Ishikawa (cell line): ENCODE measurements around the gene RAPGEF2.

Source experiments
- CEBPB ChIP-seq: IDR thresholded peaks from 2 replicates; pipeline ENCODE4 v1.6.1; 2012
- CREB1 ChIP-seq: IDR thresholded peaks from 2 replicates; pipeline ENCODE4 v1.6.1; 2012; ENCODE audit warnings: low read depth
- EGR1 ChIP-seq: IDR thresholded peaks from 2 replicates; pipeline ENCODE4 v1.6.1; 2012
- EP300 ChIP-seq: IDR thresholded peaks from 2 replicates; pipeline ENCODE4 v1.6.1; 2012; ENCODE audit warnings: borderline replicate concordance
- FOXM1 ChIP-seq: IDR thresholded peaks from 2 replicates; pipeline ENCODE4 v1.6.1; 2012; ENCODE audit warnings: low read depth, borderline replicate concordance
- NFIC ChIP-seq: IDR thresholded peaks from 2 replicates; pipeline ENCODE4 v1.6.1; 2012
- RAD21 ChIP-seq: IDR thresholded peaks from 2 replicates; pipeline ENCODE4 v1.6.1; 2012; ENCODE audit warnings: low read depth
- TAF1 ChIP-seq: IDR thresholded peaks from 2 replicates; pipeline ENCODE4 v1.6.1; 2012; ENCODE audit warnings: low read depth, mild to moderate bottlenecking
- TCF12 ChIP-seq: IDR thresholded peaks from 2 replicates; pipeline ENCODE4 v1.6.1; 2012; ENCODE audit warnings: low read depth
- TEAD4 ChIP-seq: IDR thresholded peaks from 2 replicates; pipeline ENCODE4 v1.6.1; 2012
- USF1 ChIP-seq: IDR thresholded peaks from 2 replicates; pipeline ENCODE4 v1.6.1; 2012
- YY1 ChIP-seq: IDR thresholded peaks from 2 replicates; pipeline ENCODE4 v1.6.1; 2012; ENCODE audit warnings: low read depth
- ZBTB7A ChIP-seq: IDR thresholded peaks from 2 replicates; pipeline ENCODE4 v1.6.1; 2012; ENCODE audit warnings: low read depth
- TF ChIP-seq, protein P1 (sequence below): IDR thresholded peaks from 2 replicates; pipeline ENCODE4 v1.6.1; 2012
- TF ChIP-seq, protein P2 (sequence below): IDR thresholded peaks from 2 replicates; pipeline ENCODE4 v1.6.1; 2012; ENCODE audit warnings: low read depth, mild to moderate bottlenecking

Gene RAPGEF2

GRCh38 chr4:159376289-159376688 lies 273.4 kb downstream of the RAPGEF2 start:
- TF ChIP-seq, protein P1, sequence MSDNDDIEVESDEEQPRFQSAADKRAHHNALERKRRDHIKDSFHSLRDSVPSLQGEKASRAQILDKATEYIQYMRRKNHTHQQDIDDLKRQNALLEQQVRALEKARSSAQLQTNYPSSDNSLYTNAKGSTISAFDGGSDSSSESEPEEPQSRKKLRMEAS: no peak
- no peak for TF ChIP-seq EP300
- TF ChIP-seq, protein P2, sequence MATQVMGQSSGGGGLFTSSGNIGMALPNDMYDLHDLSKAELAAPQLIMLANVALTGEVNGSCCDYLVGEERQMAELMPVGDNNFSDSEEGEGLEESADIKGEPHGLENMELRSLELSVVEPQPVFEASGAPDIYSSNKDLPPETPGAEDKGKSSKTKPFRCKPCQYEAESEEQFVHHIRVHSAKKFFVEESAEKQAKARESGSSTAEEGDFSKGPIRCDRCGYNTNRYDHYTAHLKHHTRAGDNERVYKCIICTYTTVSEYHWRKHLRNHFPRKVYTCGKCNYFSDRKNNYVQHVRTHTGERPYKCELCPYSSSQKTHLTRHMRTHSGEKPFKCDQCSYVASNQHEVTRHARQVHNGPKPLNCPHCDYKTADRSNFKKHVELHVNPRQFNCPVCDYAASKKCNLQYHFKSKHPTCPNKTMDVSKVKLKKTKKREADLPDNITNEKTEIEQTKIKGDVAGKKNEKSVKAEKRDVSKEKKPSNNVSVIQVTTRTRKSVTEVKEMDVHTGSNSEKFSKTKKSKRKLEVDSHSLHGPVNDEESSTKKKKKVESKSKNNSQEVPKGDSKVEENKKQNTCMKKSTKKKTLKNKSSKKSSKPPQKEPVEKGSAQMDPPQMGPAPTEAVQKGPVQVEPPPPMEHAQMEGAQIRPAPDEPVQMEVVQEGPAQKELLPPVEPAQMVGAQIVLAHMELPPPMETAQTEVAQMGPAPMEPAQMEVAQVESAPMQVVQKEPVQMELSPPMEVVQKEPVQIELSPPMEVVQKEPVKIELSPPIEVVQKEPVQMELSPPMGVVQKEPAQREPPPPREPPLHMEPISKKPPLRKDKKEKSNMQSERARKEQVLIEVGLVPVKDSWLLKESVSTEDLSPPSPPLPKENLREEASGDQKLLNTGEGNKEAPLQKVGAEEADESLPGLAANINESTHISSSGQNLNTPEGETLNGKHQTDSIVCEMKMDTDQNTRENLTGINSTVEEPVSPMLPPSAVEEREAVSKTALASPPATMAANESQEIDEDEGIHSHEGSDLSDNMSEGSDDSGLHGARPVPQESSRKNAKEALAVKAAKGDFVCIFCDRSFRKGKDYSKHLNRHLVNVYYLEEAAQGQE: no peak
- no peak for TF ChIP-seq TCF12
- TF ChIP-seq USF1: no peak
- TF ChIP-seq FOXM1: no peak
- TF ChIP-seq CREB1: no peak

GRCh38 chr4:159378056-159378616 lies 275.3 kb downstream of the RAPGEF2 start:
- TF ChIP-seq NFIC (no peak), EP300 (no peak), TAF1 (no peak), EGR1 (no peak), CEBPB (no peak), RAD21 (no peak), TEAD4 (no peak), USF1 (no peak), FOXM1 (no peak), YY1 (no peak), ZBTB7A (no peak), TCF12 (no peak), CREB1 (no peak)
- TF ChIP-seq, protein P2: no peak
- TF ChIP-seq, protein P1: no peak

DNA sequence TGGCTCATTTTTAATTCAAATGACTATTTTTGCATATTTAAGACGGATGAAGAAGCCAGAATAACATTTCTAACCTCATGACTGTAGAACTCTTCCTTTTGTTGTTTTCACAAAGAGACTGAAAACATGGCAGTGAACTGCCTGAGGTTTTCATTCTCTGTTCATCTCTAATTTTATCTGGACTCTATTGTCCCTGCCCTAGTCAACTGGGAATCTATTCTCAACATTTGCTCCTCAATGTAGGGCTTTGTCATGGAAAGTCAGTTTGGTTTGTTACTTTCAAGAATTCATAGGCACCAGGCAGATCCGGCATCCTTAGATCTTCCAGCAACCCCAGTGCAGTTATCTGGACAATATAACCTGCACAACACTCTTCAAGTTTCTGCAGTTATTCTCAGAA lies 277.0 kb downstream of the RAPGEF2 start:
- no peak for TF ChIP-seq ZBTB7A
- TF ChIP-seq CEBPB: no peak
- no peak for TF ChIP-seq YY1
- TF ChIP-seq, protein P1: no peak
- no peak for TF ChIP-seq USF1
- TF ChIP-seq EP300: no peak
- no peak for TF ChIP-seq NFIC
- TF ChIP-seq TAF1: no peak
- TF ChIP-seq FOXM1: no peak
- no peak for TF ChIP-seq RAD21
- TF ChIP-seq TEAD4: no peak
- TF ChIP-seq CREB1: no peak
- TF ChIP-seq TCF12: no peak
- TF ChIP-seq, protein P2: no peak
- TF ChIP-seq EGR1: no peak
